Activated CD8-positive, alpha-beta T cell treated with anti-CD3 and anti-CD28 coated beads, Interleukin-2, amount 10 ng/mL, durations not matched to agents 7 days and 5 days (primary cell): ENCODE data around the gene GCK. TPM values are rescaled to one million over a fixed set of nuclear protein-coding genes. Genes with fewer than 3 reads are reported as not detected.

Experiments
- ATAC-seq: fragments of 150-1000 bp; cut with Tn5 transposase; one replicate; pipeline ENCODE4 v1.10.0; 2021; ENCODE audit warnings: moderate library complexity
- CTCF ChIA-PET: fragments of 350-600 bp; sonication (Branson Sonifier 250); formaldehyde crosslinking; loops from one replicate; lab custom pipeline; 2021; ENCODE audit warnings: antibody characterized with exemption; lab: Charles Lee
- POLR2A ChIA-PET: fragments of 350-600 bp; sonication (Branson Sonifier 250); formaldehyde crosslinking; loops from one replicate; lab custom pipeline; 2021; ENCODE audit warnings: antibody characterized with exemption; lab: Charles Lee
- DNase-seq: peaks from one replicate; pipeline ENCODE4 v3.0.0-alpha.2; 2020
- H3K27ac Mint-ChIP-seq: one replicate; pipeline ENCODE4 v1.8.0; 2021; ENCODE audit warnings: mild to moderate bottlenecking, mixed read lengths
- H3K27me3 Mint-ChIP-seq: one replicate; pipeline ENCODE4 v1.8.0; 2021; ENCODE audit warnings: low read depth, mixed read lengths
- H3K36me3 Mint-ChIP-seq: one replicate; pipeline ENCODE4 v1.8.0; 2021; ENCODE audit warnings: low read depth, mixed read lengths
- H3K4me1 Mint-ChIP-seq: one replicate; pipeline ENCODE4 v1.8.0; 2021; ENCODE audit warnings: low read depth, mixed read lengths
- H3K4me3 Mint-ChIP-seq: one replicate; pipeline ENCODE4 v1.8.0; 2021; ENCODE audit warnings: mild to moderate bottlenecking, mixed read lengths
- H3K9me3 Mint-ChIP-seq: one replicate; pipeline ENCODE4 v1.8.0; 2022; ENCODE audit warnings: mixed read lengths; ENCODE audit not compliant: insufficient read depth
- total RNA-seq, 2 experiments: library from RNA; stranded (reverse); gene quantifications; one replicate each; pipeline ENCODE4 v1.2.3, GENCODE V29; 2021

Gene GCK
- total RNA-seq, 2 experiments from 2014 or later = not detected

- CTCF ChIA-PET = no interaction called here
- H3K4me3 Mint-ChIP-seq = no peak overlapping the region
Measured at GRCh38 chr7:44149571-44150465, 39.4 kb downstream of the GCK start.

GRCh38 chr7:44148961-44149536, 40.2 kb downstream of the GCK start:
- Mint-ChIP-seq H3K27ac (no peak overlapping the region), H3K9me3 (no peaks in the 10 kb centered on the region), H3K36me3 (no peaks in the 10 kb centered on the region), H3K4me1 (peaks cover 11% of the 10 kb centered on the region), H3K4me3 (no peak overlapping the region), H3K27me3 (peaks cover 14% of the 10 kb centered on the region)
- DNase-seq (no peak), ATAC-seq (no peak)
- ChIA-PET CTCF (no interaction called here), POLR2A (no interaction called here)

More at GRCh38 chr7:44149571-44150465, 39.4 kb downstream of the GCK start:
- H3K9me3 Mint-ChIP-seq = no peaks in the 10 kb centered on the region
- peaks cover 14% of the 10 kb centered on the region for H3K27me3 Mint-ChIP-seq
- no peaks in the 10 kb centered on the region for H3K36me3 Mint-ChIP-seq
- H3K4me1 Mint-ChIP-seq = peaks cover 11% of the 10 kb centered on the region
- ATAC-seq (no peak), DNase-seq (no peak)
- no peak overlapping the region for H3K27ac Mint-ChIP-seq
- POLR2A ChIA-PET = interaction anchor here (0.6 kb wide), 1 partner anchor 27 kb away, joined by 3 read pairs; no protein-coding TSS in a partner anchor

GRCh38 chr7:44148166-44148565, 41.1 kb downstream of the GCK start:
- no peak overlapping the region for H3K27ac Mint-ChIP-seq
- no peaks in the 10 kb centered on the region for H3K36me3 Mint-ChIP-seq
- H3K4me1 Mint-ChIP-seq = peaks cover 11% of the 10 kb centered on the region
- ChIA-PET POLR2A (no interaction called here), CTCF (interaction anchor here (1.2 kb wide), 1 partner anchor 93 kb away, joined by 4 read pairs; no protein-coding TSS in a partner anchor)
- no peak overlapping the region for H3K4me3 Mint-ChIP-seq
- no peak for ATAC-seq
- DNase-seq = no peak
- peaks cover 21% of the 10 kb centered on the region for H3K27me3 Mint-ChIP-seq
- no peaks in the 10 kb centered on the region for H3K9me3 Mint-ChIP-seq

- ATAC-seq (no peak), DNase-seq (no peak)
- Mint-ChIP-seq H3K9me3 (no peaks in the 10 kb centered on the region), H3K27ac (no peak overlapping the region), H3K4me3 (no peak overlapping the region), H3K4me1 (peaks cover 11% of the 10 kb centered on the region), H3K36me3 (no peaks in the 10 kb centered on the region), H3K27me3 (peaks cover 21% of the 10 kb centered on the region)
- ChIA-PET POLR2A (no interaction called here), CTCF (interaction anchor here (0.8 to 1.2 kb wide), 3 partner anchors 10 to 94 kb away, joined by 3 to 4 read pairs (median 3); no protein-coding TSS in a partner anchor)
Measured at GRCh38 chr7:44147026-44147991, 41.9 kb downstream of the GCK start.

- H3K36me3 Mint-ChIP-seq = no peaks in the 10 kb centered on the region
- ATAC-seq = peak; percentile 82
- peak; percentile 74 for DNase-seq
- H3K27me3 Mint-ChIP-seq = peaks cover 21% of the 10 kb centered on the region
- H3K9me3 Mint-ChIP-seq = no peaks in the 10 kb centered on the region
- POLR2A ChIA-PET = no interaction called here
- CTCF ChIA-PET = interaction anchor here (0.8 to 0.9 kb wide), 2 partner anchors 9 to 15 kb away, joined by 3 read pairs; no protein-coding TSS in a partner anchor
- H3K27ac Mint-ChIP-seq = no peak overlapping the region
- peaks cover 11% of the 10 kb centered on the region for H3K4me1 Mint-ChIP-seq
- H3K4me3 Mint-ChIP-seq = peak overlapping the region; percentile 45
Measured at GRCh38 chr7:44145969-44146911, 43.0 kb downstream of the GCK start.

GRCh38 chr7:44145479-44145968, 43.7 kb downstream of the GCK start:
- peaks cover 21% of the 10 kb centered on the region for H3K27me3 Mint-ChIP-seq
- H3K9me3 Mint-ChIP-seq = no peaks in the 10 kb centered on the region
- ChIA-PET POLR2A (no interaction called here), CTCF (no interaction called here)
- H3K4me1 Mint-ChIP-seq = peaks cover 11% of the 10 kb centered on the region
- DNase-seq (peak; percentile 52), ATAC-seq (peak; percentile 54)
- no peak overlapping the region for H3K27ac Mint-ChIP-seq
- H3K4me3 Mint-ChIP-seq = peak overlapping the region; percentile 45
- H3K36me3 Mint-ChIP-seq = no peaks in the 10 kb centered on the region

- Mint-ChIP-seq H3K27ac (no peak overlapping the region), H3K36me3 (no peaks in the 10 kb centered on the region), H3K9me3 (no peaks in the 10 kb centered on the region), H3K4me3 (no peak overlapping the region), H3K4me1 (peaks cover 11% of the 10 kb centered on the region), H3K27me3 (peaks cover 21% of the 10 kb centered on the region)
- no peak for ATAC-seq
- CTCF ChIA-PET = no interaction called here
- POLR2A ChIA-PET = no interaction called here
- no peak for DNase-seq
Measured at GRCh38 chr7:44144968-44145478, 44.2 kb downstream of the GCK start.

GRCh38 chr7:44144426-44144967, 44.7 kb downstream of the GCK start:
- no peak for DNase-seq
- no peak overlapping the region for H3K4me3 Mint-ChIP-seq

GRCh38 chr7:44143646-44144250, 45.5 kb downstream of the GCK start:
- CTCF ChIA-PET = no interaction called here
- ATAC-seq = no peak
- POLR2A ChIA-PET = no interaction called here
- Mint-ChIP-seq H3K27ac (no peak overlapping the region), H3K9me3 (no peaks in the 10 kb centered on the region), H3K4me1 (peaks cover 11% of the 10 kb centered on the region), H3K4me3 (no peak overlapping the region), H3K27me3 (peaks cover 21% of the 10 kb centered on the region), H3K36me3 (no peaks in the 10 kb centered on the region)
- DNase-seq = no peak

More at GRCh38 chr7:44144426-44144967, 44.7 kb downstream of the GCK start:
- CTCF ChIA-PET = no interaction called here
- H3K9me3 Mint-ChIP-seq = no peaks in the 10 kb centered on the region
- ATAC-seq = no peak
- H3K27ac Mint-ChIP-seq = no peak overlapping the region
- H3K4me1 Mint-ChIP-seq = peaks cover 11% of the 10 kb centered on the region
- no peaks in the 10 kb centered on the region for H3K36me3 Mint-ChIP-seq
- H3K27me3 Mint-ChIP-seq = peaks cover 21% of the 10 kb centered on the region
- POLR2A ChIA-PET = no interaction called here

GRCh38 chr7:44142028-44142427, 47.2 kb downstream of the GCK start:
- no peaks in the 10 kb centered on the region for H3K9me3 Mint-ChIP-seq
- no peaks in the 10 kb centered on the region for H3K36me3 Mint-ChIP-seq
- ChIA-PET CTCF (interaction anchor here (0.6 kb wide), 1 partner anchor 273 kb away, joined by 3 read pairs; no protein-coding TSS in a partner anchor), POLR2A (interaction anchor here (0.6 to 0.7 kb wide), 2 partner anchors 22 to 396 kb away, joined by 3 to 6 read pairs; no protein-coding TSS in a partner anchor)
- no peak overlapping the region for H3K4me3 Mint-ChIP-seq
- peaks cover 11% of the 10 kb centered on the region for H3K4me1 Mint-ChIP-seq
- DNase-seq (no peak), ATAC-seq (no peak)
- peaks cover 25% of the 10 kb centered on the region for H3K27me3 Mint-ChIP-seq
- no peak overlapping the region for H3K27ac Mint-ChIP-seq
